DMS53 treated with DMSO at 0.1 percent for 48 hours (cell line): ENCODE data around the gene NRG4.
"Not testable (repeated sequence)": the region's sequence is repeated elsewhere in the genome, so short reads cannot be mapped to it uniquely, and the experiment has no call there.

ENCODE experiments used
- DNase-seq: peaks from one replicate; lab custom pipeline; 2025; ENCODE audit not compliant: unreplicated experiment; lab: John Stamatoyannopoulos, UW

Gene NRG4, protein sequence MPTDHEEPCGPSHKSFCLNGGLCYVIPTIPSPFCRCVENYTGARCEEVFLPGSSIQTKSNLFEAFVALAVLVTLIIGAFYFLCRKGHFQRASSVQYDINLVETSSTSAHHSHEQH

DNA sequence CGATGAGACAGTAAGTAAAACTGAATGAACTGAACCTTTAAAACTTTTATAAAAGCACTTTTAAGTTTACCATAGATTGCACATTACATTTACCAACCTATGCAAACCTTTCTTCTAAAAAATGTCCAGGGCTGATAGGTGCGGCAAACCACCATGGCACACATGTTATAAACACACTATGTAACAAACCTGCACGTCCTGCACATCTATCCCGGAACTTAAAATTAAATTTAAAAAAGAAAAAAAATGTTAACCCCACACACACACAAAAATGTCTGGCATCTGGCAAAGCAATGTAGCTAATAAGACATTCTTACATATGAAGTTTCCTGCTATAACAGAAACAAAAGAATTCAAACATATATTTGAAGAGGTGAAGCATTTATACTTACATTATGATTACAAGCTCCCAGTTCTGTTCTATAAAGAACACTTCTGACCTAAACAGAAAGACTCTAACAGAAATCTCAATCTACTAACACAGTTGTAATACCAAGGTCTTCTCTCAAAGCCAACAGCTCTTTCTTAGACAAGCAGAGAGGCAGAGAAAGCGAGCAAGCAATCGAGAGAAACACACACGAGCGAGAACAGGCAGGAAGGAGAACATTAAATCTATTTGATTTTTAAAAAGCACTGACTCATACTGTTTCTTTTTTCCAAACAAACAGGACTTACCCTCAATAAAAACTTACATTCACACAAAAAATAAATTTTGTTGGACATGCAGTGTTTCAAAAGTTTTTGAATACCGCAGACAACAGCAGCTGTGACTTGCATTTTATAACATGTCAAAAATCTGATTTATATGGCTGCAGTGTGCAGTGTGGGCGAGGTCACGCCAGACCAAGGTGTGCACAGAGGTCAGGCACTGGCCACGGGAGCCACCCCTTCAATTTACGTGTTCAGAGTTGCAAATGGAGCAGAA lies at the start of gene NRG4:
Gene NRG4, minus strand, starts transcription at position 798 of the 925 bp plus-strand sequence. CDS start 1,194 bp downstream, outside the sequence.
- DNase-seq: no peak

- DNase-seq: no peak
These were observed 49.5 kb upstream of the NRG4 start for GRCh38 chr15:76061700-76062099.

GRCh38 chr15:76060118-76060989 lies 48.1 kb upstream of the NRG4 start:
- no peak for DNase-seq

DNA sequence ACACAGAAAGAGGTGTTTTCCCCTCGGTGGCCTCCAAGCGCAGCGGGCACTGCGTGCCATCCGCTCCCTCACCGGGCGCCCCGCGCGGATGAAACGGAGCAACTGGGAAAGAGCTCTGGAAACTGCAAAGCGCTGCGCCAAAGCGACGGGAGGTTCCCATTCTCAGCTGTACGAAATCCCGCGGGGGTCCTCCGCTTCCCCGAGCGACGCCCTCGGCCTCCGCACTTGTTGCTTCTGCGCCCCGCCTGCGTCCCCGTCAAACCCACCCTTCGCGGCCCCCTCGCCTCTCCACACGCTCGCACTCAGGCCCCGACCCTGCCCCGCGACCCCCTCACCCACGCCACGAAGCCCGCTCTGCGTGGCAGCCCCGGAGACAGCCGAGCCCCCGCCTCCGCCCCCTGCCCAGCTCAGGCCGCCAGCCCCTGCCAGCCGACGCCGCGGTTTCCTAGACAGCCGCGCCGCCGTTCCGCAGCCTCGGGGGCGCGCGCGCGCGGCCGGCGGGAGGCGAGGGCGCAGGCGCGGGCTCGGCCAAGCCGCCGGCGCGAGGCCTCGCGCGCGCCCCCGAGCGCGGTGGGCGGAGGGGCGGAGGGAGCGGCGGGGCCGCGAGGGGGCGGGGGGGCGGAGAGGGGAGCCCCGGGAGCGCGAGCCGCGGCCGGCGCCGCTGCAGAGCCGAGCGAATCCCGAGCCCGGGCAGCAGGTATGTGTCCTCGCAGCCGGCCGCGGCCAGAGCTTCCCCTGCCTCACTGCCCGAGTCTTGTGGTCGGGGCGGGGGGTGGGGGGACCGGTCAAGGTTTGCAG lies 47.3 kb upstream of the NRG4 start, which contains the start of gene TMEM266:
Gene TMEM266, plus strand, starts transcription at position 666 of the 798 bp plus-strand sequence. CDS start 74,279 bp downstream, outside the sequence.
- peak; percentile 9 for DNase-seq

DNA sequence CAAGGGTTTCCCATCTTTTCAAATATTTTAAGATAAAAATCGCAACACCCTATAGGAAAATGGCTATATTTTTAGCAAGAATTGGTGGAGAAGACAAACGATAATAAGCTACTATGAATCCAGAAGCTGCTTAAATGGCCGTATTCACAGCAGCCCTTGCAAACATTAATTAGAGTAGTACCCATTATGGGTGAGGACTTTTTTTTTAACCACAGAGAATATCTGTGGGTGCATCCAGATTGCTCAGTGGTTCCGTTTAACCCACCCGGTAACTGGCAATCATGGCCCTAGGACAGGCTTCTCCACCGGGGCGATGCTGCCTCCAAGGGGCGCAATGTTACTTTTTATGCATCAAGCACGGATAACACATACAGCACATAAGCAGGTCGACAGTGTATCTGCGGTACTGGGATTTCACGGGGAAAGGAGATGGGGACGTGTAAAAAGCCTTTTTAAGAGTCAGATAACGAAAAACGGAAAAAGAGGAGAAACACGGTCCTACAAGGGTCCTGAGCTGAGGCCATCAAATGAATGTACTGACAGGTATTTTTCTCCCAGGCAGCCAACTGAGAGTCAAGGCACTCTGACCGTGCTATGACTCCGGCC lies 46.6 kb upstream of the NRG4 start:
- peak; percentile 18 for DNase-seq

GRCh38 chr15:76057332-76058000 lies 45.2 kb upstream of the NRG4 start:
- DNase-seq: peak; percentile 12

DNA sequence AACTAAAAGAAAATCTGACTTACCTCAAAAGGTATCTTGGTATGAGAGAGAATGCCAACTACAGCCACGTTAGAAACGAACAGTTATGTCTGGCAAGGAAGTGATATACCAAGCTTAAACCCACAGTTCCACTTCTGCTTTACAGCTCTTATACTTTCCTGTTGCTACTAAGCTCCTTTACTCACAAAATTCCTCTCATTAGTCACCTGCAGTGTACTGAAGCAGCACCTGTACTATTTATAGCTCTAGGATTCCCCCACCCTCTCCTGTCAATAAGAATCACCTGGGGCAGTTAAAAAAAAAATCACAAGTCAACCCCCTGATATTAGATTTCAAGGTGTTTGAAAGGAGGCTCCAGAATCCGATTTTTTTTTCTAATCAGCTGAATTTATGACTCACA lies 44.7 kb upstream of the NRG4 start:
- DNase-seq: no peak

DNA sequence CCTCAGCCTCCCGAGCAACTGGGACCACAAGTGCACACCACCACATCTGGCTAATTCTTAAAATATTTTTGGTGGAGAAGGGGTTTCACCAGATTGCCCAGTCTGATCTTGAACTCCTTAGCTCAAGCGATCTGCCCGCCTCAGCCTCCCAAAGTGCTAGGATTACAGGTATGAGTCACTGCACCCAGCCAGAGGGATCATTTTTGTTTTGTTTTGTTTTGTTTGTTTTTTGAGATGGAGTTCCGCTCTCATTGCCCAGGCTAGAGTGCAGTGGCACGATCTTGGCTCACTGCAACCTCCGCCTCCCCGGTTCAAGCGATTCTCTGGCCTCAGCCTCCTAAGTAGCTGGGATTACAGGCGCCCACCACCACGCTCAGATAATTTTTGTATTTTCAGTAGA lies 42.0 kb upstream of the NRG4 start:
- not testable (repeated sequence) for DNase-seq

DNA sequence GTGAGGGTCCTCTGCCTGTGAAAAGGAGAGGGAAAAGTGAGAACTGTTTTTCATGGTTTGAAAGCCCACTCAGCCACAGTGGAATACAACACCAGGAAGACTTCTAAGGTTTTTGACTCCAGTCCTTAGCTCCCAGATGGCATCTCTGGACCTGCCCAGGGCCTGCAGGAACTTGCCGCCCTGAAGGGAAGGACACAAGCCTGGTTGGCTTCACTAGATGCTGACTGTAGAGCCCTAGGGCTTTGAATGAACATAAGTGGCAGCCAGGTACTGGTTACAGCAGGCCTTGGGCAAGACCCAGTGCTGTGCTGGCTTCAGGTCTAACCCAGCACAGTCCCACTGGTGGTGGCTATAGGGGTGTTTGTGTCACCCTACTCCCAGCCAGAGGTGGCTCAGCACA lies 26.3 kb upstream of the NRG4 start:
- DNase-seq: no peak

- DNase-seq: no peak
These were observed 23.4 kb upstream of the NRG4 start for GRCh38 chr15:76035593-76035992.

DNA sequence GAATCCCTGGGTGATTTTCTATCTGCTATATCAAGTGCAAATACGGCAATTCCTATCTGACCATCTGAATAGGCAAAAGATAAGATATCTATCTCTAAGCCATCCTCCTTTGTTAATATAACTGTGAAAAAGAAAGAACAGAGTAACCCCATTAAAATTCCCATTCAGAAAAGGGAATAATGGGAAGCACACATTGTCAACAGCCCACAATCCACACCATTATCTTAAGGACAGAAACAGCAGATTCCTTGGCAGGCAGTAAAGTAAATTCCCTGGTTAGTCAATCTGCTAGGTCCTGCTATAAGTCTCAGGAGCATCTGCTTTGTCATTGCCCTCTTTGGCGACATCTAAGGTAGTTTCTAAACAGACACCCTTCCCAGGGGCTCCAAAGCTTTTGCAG lies 21.9 kb upstream of the NRG4 start:
- DNase-seq: no peak

- DNase-seq: no peak
These were observed 21.2 kb upstream of the NRG4 start for GRCh38 chr15:76033438-76033837.

GRCh38 chr15:76032046-76032445 lies 19.8 kb upstream of the NRG4 start:
- no peak for DNase-seq

DNA sequence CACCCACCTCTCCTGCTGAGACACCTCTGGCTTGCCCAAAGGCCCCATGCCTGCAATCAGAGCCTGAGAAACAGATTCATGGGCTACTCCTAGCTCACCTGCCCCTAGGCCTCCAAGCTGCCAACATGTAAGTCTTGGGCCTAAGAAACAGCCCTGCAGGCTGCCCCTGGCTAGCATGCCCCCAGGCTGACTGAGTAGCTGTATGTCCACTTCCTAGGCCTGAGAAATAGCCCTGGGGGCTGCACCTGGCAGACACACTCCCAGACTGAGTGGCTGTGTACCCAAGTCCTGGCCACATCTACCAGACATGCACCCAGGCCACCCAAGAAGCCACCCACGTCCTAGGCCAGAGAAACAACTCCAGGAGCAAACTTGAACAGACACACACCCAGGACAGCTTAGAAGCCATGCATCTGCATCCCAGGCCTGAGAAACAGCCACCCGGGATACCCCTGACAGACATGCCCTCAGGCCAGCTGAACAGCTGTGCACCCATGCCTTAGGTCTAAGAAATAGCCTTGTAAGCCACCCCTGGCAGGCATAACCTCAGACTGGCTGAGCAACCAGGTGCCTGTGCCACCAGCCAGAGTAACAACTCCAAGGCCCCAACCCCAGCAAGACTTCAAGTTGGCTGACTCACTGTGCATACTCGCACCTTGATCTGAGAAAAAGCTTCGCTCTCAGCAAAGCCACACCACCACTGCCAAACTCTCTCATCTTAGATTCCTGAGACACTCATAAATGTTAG lies 12.0 kb upstream of the NRG4 start:
- no peak for DNase-seq

DNA sequence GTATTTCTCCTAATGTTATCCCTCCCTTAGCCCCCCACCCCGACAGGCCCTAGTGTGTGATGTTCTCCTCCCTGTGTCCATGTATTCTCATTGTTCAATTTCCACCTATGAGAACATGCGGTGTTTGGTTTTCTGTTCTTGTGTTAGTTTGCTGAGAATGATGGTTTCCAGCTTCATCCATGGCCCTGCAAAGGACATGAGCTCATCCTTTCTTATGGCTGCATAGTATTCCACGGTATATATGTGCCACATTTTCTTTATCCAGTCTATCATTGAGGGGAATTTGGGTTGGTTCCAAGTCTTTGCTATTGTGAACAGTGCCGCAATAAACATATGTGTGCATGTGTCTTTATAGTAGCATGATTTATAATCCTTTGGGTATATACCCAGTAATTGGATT lies 1.2 kb upstream of the NRG4 start:
- DNase-seq: not testable (repeated sequence)

DNA sequence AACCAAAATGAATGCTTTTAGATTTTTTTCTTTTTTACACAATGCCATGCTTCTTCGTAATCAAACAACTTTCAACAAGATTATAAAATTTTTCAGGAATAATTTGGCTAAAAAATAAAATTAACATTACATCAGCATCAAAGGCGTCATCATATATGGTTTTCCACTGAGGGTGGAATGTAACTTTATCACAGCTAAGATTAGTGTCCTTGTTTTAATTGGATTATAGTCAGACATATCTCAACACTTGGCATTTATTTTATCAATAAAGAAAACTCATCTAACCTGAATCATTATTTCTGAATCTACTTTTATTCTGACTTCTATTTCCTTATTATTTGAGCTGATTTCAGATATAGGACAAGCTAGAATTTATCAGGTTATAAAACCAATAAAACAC lies 1.6 kb downstream of the NRG4 start:
- no peak for DNase-seq

- DNase-seq: no peak
These were observed 6.0 kb downstream of the NRG4 start for GRCh38 chr15:76006136-76006778.

GRCh38 chr15:76003364-76003763 lies 8.9 kb downstream of the NRG4 start:
- no peak for DNase-seq
